MM.1S (cell line): ENCODE measurements around the gene PTPRK.

Experiments used
- EZH2phosphoT487 ChIP-seq: fragments of 300-600 bp; sonication (generic); IDR thresholded peaks from 2 replicates; pipeline ENCODE4 v1.6.1; 2018; ENCODE audit warnings: antibody characterized with exemption, low read length
- TF ChIP-seq, protein P1 (sequence below): fragments of 300-600 bp; sonication (generic); IDR thresholded peaks from 2 replicates; pipeline ENCODE4 v1.5.1; 2016; ENCODE audit warnings: antibody characterized with exemption, low read length, mixed read lengths

DNA sequence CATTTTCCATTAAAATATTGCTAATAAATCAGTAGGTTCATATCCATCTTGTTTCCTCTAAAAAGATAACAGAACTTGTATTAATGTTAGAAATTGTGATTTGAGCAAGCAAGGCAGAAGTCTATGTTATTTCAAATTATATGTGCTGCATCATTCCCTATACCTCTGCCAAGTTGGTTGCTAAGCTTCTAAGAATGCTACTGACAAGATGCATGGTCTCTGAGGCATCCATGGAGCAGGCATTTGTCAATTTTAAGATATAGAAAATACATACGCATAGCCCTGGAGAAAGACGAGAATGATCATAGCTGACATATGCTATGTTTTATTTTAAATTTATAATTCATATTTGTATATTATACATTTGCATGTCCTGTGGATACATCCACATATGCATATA, 451.2 kb downstream of the PTPRK start:
- TF ChIP-seq, protein P1, sequence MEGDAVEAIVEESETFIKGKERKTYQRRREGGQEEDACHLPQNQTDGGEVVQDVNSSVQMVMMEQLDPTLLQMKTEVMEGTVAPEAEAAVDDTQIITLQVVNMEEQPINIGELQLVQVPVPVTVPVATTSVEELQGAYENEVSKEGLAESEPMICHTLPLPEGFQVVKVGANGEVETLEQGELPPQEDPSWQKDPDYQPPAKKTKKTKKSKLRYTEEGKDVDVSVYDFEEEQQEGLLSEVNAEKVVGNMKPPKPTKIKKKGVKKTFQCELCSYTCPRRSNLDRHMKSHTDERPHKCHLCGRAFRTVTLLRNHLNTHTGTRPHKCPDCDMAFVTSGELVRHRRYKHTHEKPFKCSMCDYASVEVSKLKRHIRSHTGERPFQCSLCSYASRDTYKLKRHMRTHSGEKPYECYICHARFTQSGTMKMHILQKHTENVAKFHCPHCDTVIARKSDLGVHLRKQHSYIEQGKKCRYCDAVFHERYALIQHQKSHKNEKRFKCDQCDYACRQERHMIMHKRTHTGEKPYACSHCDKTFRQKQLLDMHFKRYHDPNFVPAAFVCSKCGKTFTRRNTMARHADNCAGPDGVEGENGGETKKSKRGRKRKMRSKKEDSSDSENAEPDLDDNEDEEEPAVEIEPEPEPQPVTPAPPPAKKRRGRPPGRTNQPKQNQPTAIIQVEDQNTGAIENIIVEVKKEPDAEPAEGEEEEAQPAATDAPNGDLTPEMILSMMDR: no peak
- no peak for TF ChIP-seq EZH2phosphoT487
